GM23248 (cell line): ENCODE results near the gene HAS3. TPM values are rescaled to one million over a fixed set of nuclear protein-coding genes. Genes with fewer than 3 reads are reported as not detected.
A peak's percentile ranks its signal among the peaks of the same experiment; 100 is the strongest.

Experiments used
- DNase-seq: peaks from one replicate; pipeline ENCODE4 v3.0.0-alpha.2; 2015
- H2AFZ ChIP-seq: fragments of 200-600 bp; sonication (generic); 2 replicates; pipeline ENCODE4 v1.6.1; 2016; ENCODE audit warnings: antibody characterized with exemption
- H3F3A ChIP-seq: fragments of 200-600 bp; sonication (generic); 2 replicates; pipeline ENCODE4 v1.6.1; 2016; ENCODE audit warnings: mild to moderate bottlenecking, antibody characterized with exemption, mixed run types; ENCODE audit not compliant: insufficient read depth
- H3K27ac ChIP-seq: fragments of 200-600 bp; sonication (generic); 2 replicates; pipeline ENCODE4 v1.5.1; 2016; ENCODE audit warnings: mild to moderate bottlenecking
- H3K27me3 ChIP-seq: fragments of 200-600 bp; sonication (generic); replicated peaks from 2 replicates; pipeline ENCODE4 v1.6.1; 2016; ENCODE audit warnings: mild to moderate bottlenecking; ENCODE audit not compliant: insufficient read depth
- H3K36me3 ChIP-seq: fragments of 200-600 bp; sonication (generic); 2 replicates; pipeline ENCODE4 v1.6.1; 2016; ENCODE audit warnings: low read depth, mild to moderate bottlenecking
- H3K4me1 ChIP-seq: fragments of 200-600 bp; sonication (generic); 2 replicates; pipeline ENCODE4 v1.6.1; 2016; ENCODE audit warnings: mild to moderate bottlenecking; ENCODE audit not compliant: insufficient read depth
- H3K4me2 ChIP-seq: fragments of 200-600 bp; sonication (generic); one replicate; pipeline ENCODE4 v1.6.1; 2016; ENCODE audit warnings: mild to moderate bottlenecking; ENCODE audit not compliant: unreplicated experiment
- H3K4me3 ChIP-seq: fragments of 200-600 bp; sonication (generic); 2 replicates; pipeline ENCODE4 v1.5.1; 2016; ENCODE audit warnings: mild to moderate bottlenecking
- H3K79me2 ChIP-seq: fragments of 200-600 bp; sonication (generic); 2 replicates; pipeline ENCODE4 v1.6.1; 2016; ENCODE audit warnings: mild to moderate bottlenecking; ENCODE audit not compliant: insufficient read depth
- H3K9ac ChIP-seq: fragments of 200-600 bp; sonication (generic); 2 replicates; pipeline ENCODE4 v1.6.1; 2016; ENCODE audit warnings: mild to moderate bottlenecking
- H3K9me2 ChIP-seq: fragments of 200-600 bp; sonication (generic); 2 replicates; pipeline ENCODE4 v1.6.1; 2016; ENCODE audit warnings: mixed run types, mild to moderate bottlenecking, moderate library complexity; ENCODE audit not compliant: insufficient read depth
- H3K9me3 ChIP-seq: fragments of 200-600 bp; sonication (generic); one replicate; pipeline ENCODE4 v1.6.1; 2017; ENCODE audit warnings: low read depth
- H4K20me1 ChIP-seq: fragments of 200-600 bp; sonication (generic); 2 replicates; pipeline ENCODE4 v1.6.0; 2016; ENCODE audit not compliant: insufficient read depth
- EZH2 ChIP-seq: fragments of 200-600 bp; sonication (generic); IDR thresholded peaks from 2 replicates; pipeline ENCODE4 v1.6.1; 2018; ENCODE audit warnings: antibody characterized with exemption, mild to moderate bottlenecking; ENCODE audit not compliant: insufficient read depth, poor library complexity, severe bottlenecking
- EZH2phosphoT487 ChIP-seq: fragments of 200-600 bp; sonication (generic); IDR thresholded peaks from 2 replicates; pipeline ENCODE4 v1.6.1; 2018; ENCODE audit warnings: antibody characterized with exemption, moderate library complexity, mild to moderate bottlenecking, low read depth; ENCODE audit not compliant: insufficient read depth
- whole genome bisulfite sequencing, 2 experiments: methylation state at CpG; one replicate each; pipeline ENCODE4 v1.1.6; 2015 to 2017; ENCODE audit warnings: low lambda C conversion rate in 2 of 2, low coverage in 1 of 2; ENCODE audit errors: missing lambda C conversion rate in 2 of 2; 5-methylcytosine and 5-hydroxymethylcytosine counted together
- in situ Hi-C: fragments of 300-500 bp; cut with MboI; formaldehyde crosslinking; loops from 2 replicates; pipeline ENCODE4 v1.15.0; 2020
- polyA plus RNA-seq: library from polyadenylated mRNA; unstranded; fragments of >200 nt; fragmentation: Nextera tagmentation; extraction: Ambion mirVana; gene quantifications from 2 replicates; pipeline ENCODE4 v1.2.1, GENCODE V29; 2016
- total RNA-seq: library from RNA; depleted of rRNA; stranded (reverse); fragments of >200 nt; shearing (Covaris generic); gene quantifications from 2 replicates; pipeline ENCODE4 v1.2.3, GENCODE V29; 2014

The HAS3 gene
- total and polyA plus RNA-seq, 2 experiments from 2014 or later, result 0.43 TPM; not detected in 1

GRCh38 chr16:69078073-69078472 lies 27.4 kb upstream of the HAS3 start:
- Histone ChIP-seq H3F3A (peaks cover 3% of the 10 kb centered on the region; the same call in 1 of the 2 replicates), H3K9me3 (no peaks in the 10 kb centered on the region), H3K4me2 (no peak overlapping the region), H3K9ac (no peak overlapping the region), H3K9me2 (no peaks in the 10 kb centered on the region), H3K27ac (no peak overlapping the region), H3K4me1 (peaks cover 7% of the 10 kb centered on the region), H3K36me3 (no peaks in the 10 kb centered on the region), H3K27me3 (no peaks in the 10 kb centered on the region), H3K4me3 (no peak overlapping the region), H4K20me1 (no peaks in the 10 kb centered on the region), H2AFZ (no peak overlapping the region), H3K79me2 (no peaks in the 10 kb centered on the region)
- in situ Hi-C loops, result no loop called here
- TF ChIP-seq EZH2phosphoT487 (no peak), EZH2 (no peak)
- no peak for DNase-seq
- WGBS, 2 experiments, result 59 to 66% methylated on average over 7 of the region's 7 CpGs

GRCh38 chr16:69079697-69080096 lies 25.8 kb upstream of the HAS3 start:
- H4K20me1 ChIP-seq, result no peaks in the 10 kb centered on the region
- H3K9me2 ChIP-seq, result no peaks in the 10 kb centered on the region
- H3K4me2 ChIP-seq, result no peak overlapping the region
- H3K79me2 ChIP-seq, result no peaks in the 10 kb centered on the region
- TF ChIP-seq EZH2phosphoT487 (no peak), EZH2 (no peak)
- H3K4me1 ChIP-seq, result peaks cover 12% of the 10 kb centered on the region
- no peaks in the 10 kb centered on the region for H3K9me3 ChIP-seq
- in situ Hi-C loops, result no loop called here
- no peaks in the 10 kb centered on the region for H3K36me3 ChIP-seq
- no peak overlapping the region for H3K27ac ChIP-seq
- H3K9ac ChIP-seq, result no peak overlapping the region
- no peak for DNase-seq
- H3K4me3 ChIP-seq, result no peak overlapping the region
- no peaks in the 10 kb centered on the region for H3K27me3 ChIP-seq
- 96 to 100% methylated on average over 2 of the region's 2 CpGs for WGBS, 2 experiments
- H3F3A ChIP-seq, result no peaks in the 10 kb centered on the region
- H2AFZ ChIP-seq, result no peak overlapping the region

- Histone ChIP-seq H3K9me2 (no peaks in the 10 kb centered on the region), H3K36me3 (no peaks in the 10 kb centered on the region), H3K4me1 (peaks cover 14% of the 10 kb centered on the region), H3K27me3 (no peaks in the 10 kb centered on the region), H3F3A (no peaks in the 10 kb centered on the region), H3K4me2 (no peak overlapping the region), H3K4me3 (no peak overlapping the region), H3K27ac (no peak overlapping the region), H3K9ac (no peak overlapping the region), H3K9me3 (no peaks in the 10 kb centered on the region), H4K20me1 (no peaks in the 10 kb centered on the region), H2AFZ (no peak overlapping the region), H3K79me2 (no peaks in the 10 kb centered on the region)
- 93% methylated on average over 14 to 16 of the region's 16 CpGs for WGBS, 2 experiments
- no peak for DNase-seq
- TF ChIP-seq EZH2phosphoT487, result no peak
- no peak for TF ChIP-seq EZH2
- in situ Hi-C loops, result no loop called here
These were observed 22.0 kb upstream of the HAS3 start for GRCh38 chr16:69083306-69083941.

GRCh38 chr16:69084289-69084688 lies 21.2 kb upstream of the HAS3 start:
- Histone ChIP-seq H2AFZ (no peak overlapping the region), H3K9me2 (no peaks in the 10 kb centered on the region), H3K79me2 (no peaks in the 10 kb centered on the region), H3K9ac (no peak overlapping the region), H3K4me2 (no peak overlapping the region), H3K9me3 (no peaks in the 10 kb centered on the region), H3K4me3 (no peak overlapping the region), H4K20me1 (no peaks in the 10 kb centered on the region), H3K27me3 (no peaks in the 10 kb centered on the region), H3K36me3 (no peaks in the 10 kb centered on the region), H3F3A (no peaks in the 10 kb centered on the region), H3K4me1 (peaks cover 14% of the 10 kb centered on the region), H3K27ac (no peak overlapping the region)
- 83 to 91% methylated on average over 2 of the region's 2 CpGs for WGBS, 2 experiments
- in situ Hi-C loops, result no loop called here
- TF ChIP-seq EZH2phosphoT487 (no peak), EZH2 (no peak)
- peak; percentile 60 for DNase-seq
